Testis (tissue), 3 donors: Measurements from ENCODE around the gene ATG9B. TPM values are rescaled to one million over a fixed set of nuclear protein-coding genes. Genes with fewer than 3 reads are reported as not detected.

Source experiments
- DNase-seq: peaks from one replicate; pipeline ENCODE4 v3.0.0-alpha.2; 2019
- H3K27ac ChIP-seq, 2 donors: fragments of 200-600 bp; sonication (generic); one replicate each; pipeline ENCODE4 v1.5.1; 2019
- H3K27me3 ChIP-seq: fragments of 200-600 bp; sonication (generic); one replicate; pipeline ENCODE4 v1.5.1; 2019
- H3K36me3 ChIP-seq: fragments of 200-600 bp; sonication (generic); one replicate; pipeline ENCODE4 v1.5.1; 2017; ENCODE audit warnings: low read depth; ENCODE audit errors: missing control alignments
- H3K4me1 ChIP-seq: fragments of 200-600 bp; sonication (generic); one replicate; pipeline ENCODE4 v1.5.1; 2019
- H3K4me3 ChIP-seq, 2 donors: fragments of 200-600 bp; sonication (generic); one replicate each; pipeline ENCODE4 v1.5.1; 2017 to 2019
- H3K9me3 ChIP-seq: fragments of 200-600 bp; sonication (generic); one replicate; pipeline ENCODE4 v1.5.1; 2017
- CTCF ChIP-seq, 3 experiments: fragments of 450-650 bp in 2 of 3; fragments of 200-600 bp in 1 of 3; sonication (generic) in 1 of 3; IDR thresholded peaks; one replicate each; pipeline ENCODE4 v1.5.1; 2016 to 2019; ENCODE audit warnings: antibody characterized with exemption in 3 of 3, mild to moderate bottlenecking in 2 of 3, moderate library complexity in 1 of 3
- POLR2A ChIP-seq: fragments of 450-650 bp; IDR thresholded peaks from one replicate; pipeline ENCODE4 v1.6.1; 2017; ENCODE audit warnings: antibody characterized with exemption, mild to moderate bottlenecking, moderate library complexity
- WGBS, 2 donors: methylation state at CpG; one replicate each; pipeline ENCODE4 v1.1.5; 2018; 5-methylcytosine and 5-hydroxymethylcytosine counted together
- intact Hi-C: fragments of 100-400 bp; cut with DNase I; formaldehyde crosslinking; loops from one replicate; pipeline ENCODE4 v1.15.1; 2023; ENCODE audit warnings: low total_unique reads
- polyA plus RNA-seq: library from polyadenylated mRNA; stranded (reverse); fragments of 350-450 nt; fragmentation: Illumina TruSeq; extraction: RNeasy Lipid Tissue Mini Kit (QIAGEN cat#74804); gene quantifications from one replicate; pipeline ENCODE4 v1.2.3, GENCODE V29; 2014; ENCODE audit warnings: low read depth, low replicate concordance; ENCODE audit not compliant: insufficient read depth
- total RNA-seq, 2 donors: library from RNA; depleted of rRNA; stranded (reverse); fragments of >200 nt; gene quantifications; one replicate each; pipeline ENCODE4 v1.2.3, GENCODE V29; 2016

The ATG9B gene
- total and polyA plus RNA-seq, 3 donors from 2014 or later: 14.9 to 29.7 (median 24.8) TPM

GRCh38 chr7:151035902-151036301 lies 11.6 kb upstream of the ATG9B start:
- no peak overlapping the region for H3K27ac ChIP-seq
- no peaks in the 10 kb centered on the region for H3K36me3 ChIP-seq
- H3K27me3 ChIP-seq: no peaks in the 10 kb centered on the region
- intact Hi-C loops: no loop called here
- no peak overlapping the region for H3K4me3 ChIP-seq
- peaks cover 19% of the 10 kb centered on the region for H3K4me1 ChIP-seq
- TF ChIP-seq CTCF (IDR thresholded peaks at IDR 0.05): no peak
- TF ChIP-seq POLR2A: no peak
- no peak for DNase-seq
- 95 to 98% methylated on average over 16 to 17 of the region's 17 CpGs for WGBS, 2 donors
- no peaks in the 10 kb centered on the region for H3K9me3 ChIP-seq

GRCh38 chr7:151035026-151035717 lies 10.9 kb upstream of the ATG9B start:
- TF ChIP-seq CTCF (IDR thresholded peaks at IDR 0.05): no peak
- TF ChIP-seq POLR2A: no peak
- no peaks in the 10 kb centered on the region for H3K27me3 ChIP-seq
- 82% methylated on average over 7 to 20 of the region's 21 CpGs for WGBS, 2 donors
- H3K9me3 ChIP-seq: no peaks in the 10 kb centered on the region
- H3K4me1 ChIP-seq: peaks cover 19% of the 10 kb centered on the region
- no peak for DNase-seq
- intact Hi-C loops: no loop called here
- H3K27ac ChIP-seq: no peak overlapping the region
- no peaks in the 10 kb centered on the region for H3K36me3 ChIP-seq
- H3K4me3 ChIP-seq: no peak overlapping the region

GRCh38 chr7:151034312-151035025 lies 10.2 kb upstream of the ATG9B start:
- TF ChIP-seq CTCF (IDR thresholded peaks at IDR 0.05): no peak
- no peak for TF ChIP-seq POLR2A
- intact Hi-C loops: no loop called here
- Histone ChIP-seq H3K4me3 (no peak overlapping the region), H3K9me3 (no peaks in the 10 kb centered on the region), H3K36me3 (no peaks in the 10 kb centered on the region), H3K27ac (no peak overlapping the region), H3K27me3 (no peaks in the 10 kb centered on the region), H3K4me1 (peaks cover 12% of the 10 kb centered on the region)
- WGBS, 2 donors: 88 to 92% methylated on average over 5 to 21 of the region's 21 CpGs
- no peak for DNase-seq

GRCh38 chr7:151033864-151034249 lies 9.6 kb upstream of the ATG9B start:
- Histone ChIP-seq H3K36me3 (no peaks in the 10 kb centered on the region), H3K4me3 (no peak overlapping the region), H3K9me3 (no peaks in the 10 kb centered on the region), H3K4me1 (peaks cover 9% of the 10 kb centered on the region), H3K27me3 (no peaks in the 10 kb centered on the region), H3K27ac (no peak overlapping the region)
- intact Hi-C loops: no loop called here
- no peak for DNase-seq
- TF ChIP-seq POLR2A: no peak
- no peak for TF ChIP-seq CTCF (IDR thresholded peaks at IDR 0.05)
- 89 to 92% methylated on average over 3 to 5 of the region's 5 CpGs for WGBS, 2 donors
